ENCODE measurements around the gene KRTAP9-6.

DNA sequence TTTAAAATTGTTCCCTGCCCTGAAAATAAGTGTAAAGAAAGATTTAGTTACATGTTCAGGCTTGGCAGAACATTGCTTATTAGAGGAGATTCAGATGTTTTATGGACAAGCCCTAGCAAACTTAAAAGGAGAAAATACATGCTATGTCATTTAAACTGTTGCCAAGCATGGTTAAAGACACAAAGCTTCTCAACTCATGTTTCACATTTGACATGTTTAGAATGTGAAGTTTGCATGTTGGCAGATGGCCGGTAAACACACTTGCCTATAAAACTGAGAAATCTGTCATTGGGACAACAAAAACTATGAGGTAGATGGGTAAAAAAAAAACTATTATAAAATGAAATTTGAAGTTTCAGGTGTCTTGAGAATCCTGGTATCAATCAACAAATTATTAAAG is 31.7 kb downstream of the KRTAP9-6 start:
- no peak for TF ChIP-seq POLR2A (IDR thresholded peaks at IDR 0.05)
- TF ChIP-seq, protein P1, sequence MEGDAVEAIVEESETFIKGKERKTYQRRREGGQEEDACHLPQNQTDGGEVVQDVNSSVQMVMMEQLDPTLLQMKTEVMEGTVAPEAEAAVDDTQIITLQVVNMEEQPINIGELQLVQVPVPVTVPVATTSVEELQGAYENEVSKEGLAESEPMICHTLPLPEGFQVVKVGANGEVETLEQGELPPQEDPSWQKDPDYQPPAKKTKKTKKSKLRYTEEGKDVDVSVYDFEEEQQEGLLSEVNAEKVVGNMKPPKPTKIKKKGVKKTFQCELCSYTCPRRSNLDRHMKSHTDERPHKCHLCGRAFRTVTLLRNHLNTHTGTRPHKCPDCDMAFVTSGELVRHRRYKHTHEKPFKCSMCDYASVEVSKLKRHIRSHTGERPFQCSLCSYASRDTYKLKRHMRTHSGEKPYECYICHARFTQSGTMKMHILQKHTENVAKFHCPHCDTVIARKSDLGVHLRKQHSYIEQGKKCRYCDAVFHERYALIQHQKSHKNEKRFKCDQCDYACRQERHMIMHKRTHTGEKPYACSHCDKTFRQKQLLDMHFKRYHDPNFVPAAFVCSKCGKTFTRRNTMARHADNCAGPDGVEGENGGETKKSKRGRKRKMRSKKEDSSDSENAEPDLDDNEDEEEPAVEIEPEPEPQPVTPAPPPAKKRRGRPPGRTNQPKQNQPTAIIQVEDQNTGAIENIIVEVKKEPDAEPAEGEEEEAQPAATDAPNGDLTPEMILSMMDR (IDR thresholded peaks at IDR 0.05) = no peak
